Right ventricle myocardium superior (tissue), 1 donor: ENCODE results near the gene CCDC191. TPM values are rescaled to one million over a fixed set of nuclear protein-coding genes. Genes with fewer than 3 reads are reported as not detected.

Source experiments
- ATAC-seq: fragments of 200-7000 bp; cut with Tn5 transposase; one replicate; pipeline ENCODE4 v1.9.1; 2020; ENCODE audit warnings: mild to moderate bottlenecking; ENCODE audit not compliant: poor library complexity
- DNase-seq: peaks from one replicate; pipeline ENCODE4 v3.0.0-alpha.2; 2020
- intact Hi-C: fragments of 100-400 bp; cut with DNase I; formaldehyde crosslinking; loops from one replicate; pipeline ENCODE4 v1.11.2; 2022
- total RNA-seq: library from RNA; stranded (reverse); fragmentation: NEBNext Ultra II Directional; extraction: Animal tissue kit (Norgen Biotek cat#: 25700); gene quantifications from one replicate; pipeline ENCODE4 v1.2.1, GENCODE V29; 2021
- donor health status: DM: no; HTN: yes; CAD: no; lungs with severe emphysema.

The CCDC191 gene
- total RNA-seq, 1 donor from 2014 or later, result 1.1 TPM

- DNase-seq (no peak), ATAC-seq (no peak)
- intact Hi-C loops, result no loop called here
These were observed 12.0 kb upstream of the CCDC191 start for GRCh38 chr3:114068336-114068735.

- intact Hi-C loops, result no loop called here
- DNase-seq (no peak), ATAC-seq (no peak)
These were observed 11.5 kb upstream of the CCDC191 start for GRCh38 chr3:114067804-114068203.

- DNase-seq, result no peak
- intact Hi-C loops, result no loop called here
- ATAC-seq, result no peak
These were observed 4.8 kb upstream of the CCDC191 start for GRCh38 chr3:114060906-114061655.

- DNase-seq, result no peak
- ATAC-seq, result no peak
- intact Hi-C loops, result loop anchor here (10.0 kb wide), 1 partner anchor 114 kb away; the partner anchor contains the start of gene ZDHHC23
These were observed 2.3 kb upstream of the CCDC191 start for GRCh38 chr3:114058646-114059045.

- no peak for ATAC-seq
- intact Hi-C loops, result loop anchor here (10.0 kb wide), 1 partner anchor 112 kb away; the partner anchor contains the start of gene ZDHHC23
- DNase-seq, result no peak
These were observed 653 bp upstream of the CCDC191 start for GRCh38 chr3:114057011-114057347.

GRCh38 chr3:114052216-114052615 lies 4.1 kb downstream of the CCDC191 start:
- DNase-seq, result no peak
- intact Hi-C loops, result loop anchor here (10.0 kb wide), 1 partner anchor 107 kb away; the partner anchor contains the start of gene ZDHHC23
- no peak for ATAC-seq

- DNase-seq (no peak), ATAC-seq (no peak)
- intact Hi-C loops, result no loop called here
These were observed 13.1 kb downstream of the CCDC191 start for GRCh38 chr3:114043205-114043604.

GRCh38 chr3:114035896-114036295 lies 20.4 kb downstream of the CCDC191 start:
- DNase-seq (no peak), ATAC-seq (no peak)
- intact Hi-C loops, result no loop called here

- no peak for DNase-seq
- no peak for ATAC-seq
- intact Hi-C loops, result no loop called here
These were observed 21.4 kb downstream of the CCDC191 start for GRCh38 chr3:114034787-114035545.

- intact Hi-C loops, result no loop called here
These were observed 22.1 kb downstream of the CCDC191 start for GRCh38 chr3:114034211-114034610.

GRCh38 chr3:114033721-114034120 lies 22.6 kb downstream of the CCDC191 start:
- no peak for ATAC-seq
- intact Hi-C loops, result no loop called here

More at GRCh38 chr3:114034211-114034610, 22.1 kb downstream of the CCDC191 start:
- DNase-seq, result no peak
- no peak for ATAC-seq

GRCh38 chr3:114026331-114026730 lies 30.0 kb downstream of the CCDC191 start:
- DNase-seq (no peak), ATAC-seq (no peak)
- intact Hi-C loops, result no loop called here

More at GRCh38 chr3:114033721-114034120, 22.6 kb downstream of the CCDC191 start:
- no peak for DNase-seq

GRCh38 chr3:114025451-114025850 lies 30.9 kb downstream of the CCDC191 start:
- ATAC-seq (no peak), DNase-seq (no peak)
- intact Hi-C loops, result no loop called here

GRCh38 chr3:114022145-114022802 lies 34.1 kb downstream of the CCDC191 start:
- ATAC-seq, result no peak
- intact Hi-C loops, result no loop called here
- no peak for DNase-seq

GRCh38 chr3:114020907-114021306 lies 35.4 kb downstream of the CCDC191 start:
- DNase-seq (no peak), ATAC-seq (no peak)
- intact Hi-C loops, result no loop called here

GRCh38 chr3:114019486-114019885 lies 36.8 kb downstream of the CCDC191 start:
- ATAC-seq, result no peak
- intact Hi-C loops, result no loop called here
- no peak for DNase-seq

- intact Hi-C loops, result no loop called here
- no peak for DNase-seq
- no peak for ATAC-seq
These were observed 42.1 kb downstream of the CCDC191 start for GRCh38 chr3:114014211-114014610.

- no peak for ATAC-seq
- intact Hi-C loops, result no loop called here
- no peak for DNase-seq
These were observed 45.1 kb downstream of the CCDC191 start for GRCh38 chr3:114011059-114011797.

GRCh38 chr3:114005481-114005880 lies 50.8 kb downstream of the CCDC191 start:
- DNase-seq (no peak), ATAC-seq (no peak)
- intact Hi-C loops, result no loop called here
